A172 (cell line): Measurements from ENCODE around the gene OIT3. TPM values are rescaled to one million over a fixed set of nuclear protein-coding genes. Genes with fewer than 3 reads are reported as not detected.

Experiments
- DNase-seq: peaks from one replicate; pipeline ENCODE4 v3.0.0-alpha.2; 2015; ENCODE audit warnings: low spot score
- total RNA-seq: library from RNA; depleted of rRNA; stranded (reverse); fragments of >200 nt; shearing (Covaris generic); gene quantifications from 2 replicates; pipeline ENCODE4 v1.2.3, GENCODE V29; 2014; rRNA removed

Gene OIT3
- not detected in 2 replicates for total RNA-seq

DNA sequence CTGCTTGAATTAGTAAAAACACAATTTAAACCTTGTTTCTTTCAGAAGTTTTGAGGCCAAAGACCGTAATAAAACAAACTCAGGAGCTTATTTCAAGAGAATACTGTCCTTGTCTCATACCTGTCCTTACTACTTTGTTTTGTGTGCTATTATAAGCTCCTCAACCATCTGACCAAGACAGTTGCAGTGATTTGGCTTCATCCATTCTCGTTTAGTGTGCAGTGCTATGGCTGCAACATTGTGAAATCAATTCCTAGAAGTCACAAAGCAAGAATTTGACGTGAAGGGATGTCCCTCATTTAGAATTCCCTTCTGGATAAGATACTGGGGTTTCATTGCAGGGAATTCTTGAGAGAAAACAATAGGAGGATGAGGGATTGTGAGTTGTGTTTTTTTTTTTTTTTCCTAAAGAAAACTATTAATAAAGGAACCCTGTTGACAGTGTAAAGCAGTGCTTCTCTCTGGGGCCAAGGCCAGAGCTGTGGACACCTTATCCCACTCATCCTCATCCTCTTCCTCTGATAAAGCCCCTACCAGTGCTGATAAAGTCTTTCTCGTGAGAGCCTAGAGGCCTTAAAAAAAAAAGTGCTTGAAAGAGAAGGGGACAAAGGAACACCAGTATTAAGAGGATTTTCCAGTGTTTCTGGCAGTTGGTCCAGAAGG is at the start of gene OIT3:
Gene OIT3 (plus strand): TSS at position 604 of the 663 bp plus-strand sequence. CDS start 60 bp downstream, outside the sequence.
- no peak for DNase-seq

DNA sequence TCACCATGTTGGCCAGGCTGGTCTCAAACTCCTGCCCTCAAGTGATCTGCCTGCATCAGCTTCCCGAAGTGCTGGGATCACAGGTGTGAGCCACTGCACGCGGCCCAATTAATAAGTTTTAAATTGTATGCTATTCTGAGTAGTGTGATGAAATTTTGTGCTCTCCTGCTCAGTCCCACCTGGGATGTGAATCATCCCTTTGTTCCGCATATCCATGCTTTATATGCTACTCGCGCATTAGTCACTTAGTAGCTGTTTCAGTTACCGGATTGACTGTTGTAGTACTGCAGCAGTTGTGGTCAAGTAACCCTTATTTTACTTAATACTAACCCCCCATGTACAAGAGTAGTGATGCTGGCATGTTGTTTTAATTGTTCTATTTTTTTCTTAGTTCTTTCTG is 47.3 kb upstream of the OIT3 start:
- DNase-seq = peak; percentile 87

DNA sequence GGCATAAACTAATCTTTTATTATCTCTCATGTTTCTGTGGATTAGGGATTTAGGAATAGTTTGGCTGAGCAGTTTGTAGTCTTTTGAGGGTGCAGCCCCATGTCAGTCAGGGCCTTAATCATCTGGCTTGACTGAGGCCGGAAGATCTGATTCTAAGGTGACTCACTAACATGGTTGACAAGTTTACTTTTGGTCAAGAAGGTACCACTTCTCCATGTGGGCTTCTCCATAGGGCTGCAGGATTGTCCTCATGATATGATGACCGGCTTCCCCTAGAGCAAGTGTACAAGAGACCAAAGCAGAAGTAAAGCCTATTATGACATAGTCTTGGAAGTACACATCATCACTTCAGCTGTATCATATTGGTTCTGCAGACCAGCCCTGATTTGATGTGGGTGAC is 45.9 kb upstream of the OIT3 start:
- DNase-seq = peak; percentile 40

GRCh38 chr10:72850861-72851260 is 42.7 kb upstream of the OIT3 start:
- no peak for DNase-seq

- DNase-seq = no peak
Observed at GRCh38 chr10:72851509-72851908, 42.0 kb upstream of the OIT3 start.

GRCh38 chr10:72852508-72852907 is 41.0 kb upstream of the OIT3 start:
- no peak for DNase-seq

GRCh38 chr10:72855129-72855528 is 38.4 kb upstream of the OIT3 start:
- no peak for DNase-seq

DNA sequence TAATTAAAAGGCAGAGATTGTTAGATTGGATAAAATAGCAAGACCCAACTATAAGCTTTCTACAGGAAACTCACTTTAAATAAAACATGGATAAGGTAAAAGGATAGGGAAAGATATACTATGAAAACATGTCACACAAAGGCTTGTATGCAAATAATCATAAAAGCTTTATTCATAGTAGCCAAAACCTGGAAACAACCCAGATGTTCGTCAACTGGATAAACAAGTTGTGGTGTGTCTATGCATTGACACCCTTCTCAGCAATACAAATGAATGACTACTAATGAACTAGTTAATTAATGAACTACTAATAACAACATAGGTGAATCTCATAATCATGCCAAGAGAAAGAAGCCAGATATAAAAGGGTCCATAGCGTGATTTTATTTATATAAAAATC is 37.7 kb upstream of the OIT3 start:
- no peak for DNase-seq

GRCh38 chr10:72858067-72858466 is 35.5 kb upstream of the OIT3 start:
- no peak for DNase-seq

DNA sequence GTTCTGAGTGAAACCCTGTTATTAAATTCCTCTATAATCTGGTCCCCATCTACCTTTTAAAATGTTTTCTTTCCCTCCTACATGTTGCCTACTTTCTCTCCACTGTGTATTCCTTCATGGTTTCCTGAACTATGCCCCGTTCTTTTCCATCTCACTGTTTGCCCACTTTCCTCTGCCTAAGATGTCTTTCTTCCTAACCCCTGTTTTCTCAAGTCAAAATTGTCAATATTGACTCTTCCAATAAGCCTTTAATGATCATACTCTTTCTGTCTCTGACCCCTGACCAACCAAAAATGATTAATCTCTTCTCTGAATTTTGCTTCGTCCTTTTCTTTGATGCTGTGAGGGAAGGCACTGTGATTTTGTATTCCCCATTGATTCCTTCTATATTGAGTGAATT is 30.6 kb upstream of the OIT3 start:
- DNase-seq = no peak

GRCh38 chr10:72875250-72876055 is 18.1 kb upstream of the OIT3 start:
- peak; percentile 55 for DNase-seq

DNA sequence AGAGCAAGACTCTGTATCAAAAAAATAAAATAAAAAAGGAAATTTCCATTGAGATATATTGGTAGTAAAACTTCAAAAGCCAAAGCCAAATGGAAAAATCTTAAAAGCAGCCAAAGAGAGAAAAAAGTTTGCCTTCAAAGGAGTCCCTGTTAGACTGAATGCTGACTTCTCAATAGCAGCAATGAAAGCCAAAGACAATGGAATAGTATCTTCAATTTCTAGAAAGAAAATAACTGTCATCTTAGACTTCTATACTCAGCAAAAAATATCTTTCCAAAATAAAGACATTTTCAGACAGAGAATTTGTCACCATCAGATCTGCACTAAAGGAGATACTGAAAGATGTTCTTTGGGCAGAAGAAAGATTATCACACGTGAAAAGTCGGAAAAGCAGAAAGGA is 14.3 kb upstream of the OIT3 start:
- DNase-seq = no peak

DNA sequence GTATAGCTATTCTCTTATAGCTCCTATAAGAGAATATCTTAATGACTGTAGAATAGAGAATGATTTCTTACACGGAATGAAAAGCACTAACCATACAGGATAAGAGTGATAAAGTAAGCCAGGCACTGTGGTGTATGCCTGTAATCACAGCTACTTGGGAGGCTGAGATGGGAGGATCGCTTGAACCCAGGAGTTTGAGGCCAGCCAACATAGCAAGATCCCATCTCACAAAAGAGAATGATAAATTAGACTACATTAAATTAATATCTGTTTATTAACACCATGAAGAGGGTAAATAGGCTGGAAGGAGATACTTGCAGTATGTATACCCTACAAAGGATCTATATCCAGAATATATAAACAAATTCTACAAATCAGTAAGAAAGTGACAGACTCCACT is 12.2 kb upstream of the OIT3 start:
- DNase-seq = no peak

DNA sequence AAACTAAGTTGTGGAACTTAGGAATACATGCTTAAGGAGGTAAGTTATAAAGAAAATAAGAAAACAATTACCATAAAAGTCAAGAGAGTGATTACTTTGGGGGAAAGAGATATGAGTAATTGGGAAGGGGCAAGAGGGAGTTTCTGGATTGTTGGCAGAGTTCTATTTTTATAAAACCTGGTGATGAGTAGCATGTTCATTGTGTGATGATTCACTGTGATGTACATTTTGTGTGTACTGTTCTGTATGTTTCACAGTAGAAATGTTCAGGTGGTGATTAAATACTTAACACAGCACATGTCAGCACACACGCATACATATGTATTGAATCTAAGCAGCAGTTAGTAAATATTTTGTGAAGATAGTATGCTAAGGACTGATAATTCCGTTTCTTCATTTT is 9.7 kb upstream of the OIT3 start:
- no peak for DNase-seq

- DNase-seq = no peak
Observed at GRCh38 chr10:72885953-72886352, 7.6 kb upstream of the OIT3 start.

DNA sequence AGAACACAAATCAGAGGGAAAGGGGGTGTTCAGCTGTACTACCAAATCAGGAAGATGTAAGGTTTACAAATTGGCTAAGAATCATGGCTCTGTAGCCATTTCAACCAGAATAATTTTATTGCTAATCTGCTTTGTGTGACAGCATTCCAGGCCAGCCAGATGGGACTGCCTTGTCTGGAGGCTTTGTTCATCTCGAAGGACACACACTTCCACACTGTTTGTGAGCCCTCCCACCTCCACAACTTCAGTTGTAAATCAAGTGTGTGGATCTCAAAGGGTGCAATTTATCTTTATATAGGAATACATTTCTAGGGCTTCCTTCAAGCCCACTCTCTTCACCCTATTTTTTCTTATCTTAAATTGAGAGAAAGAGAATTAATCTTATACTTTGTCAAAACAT is 6.9 kb upstream of the OIT3 start:
- no peak for DNase-seq

GRCh38 chr10:72887043-72887442 is 6.5 kb upstream of the OIT3 start:
- peak; percentile 3 for DNase-seq

- no peak for DNase-seq
Observed at GRCh38 chr10:72888151-72888638, 5.3 kb upstream of the OIT3 start.

DNA sequence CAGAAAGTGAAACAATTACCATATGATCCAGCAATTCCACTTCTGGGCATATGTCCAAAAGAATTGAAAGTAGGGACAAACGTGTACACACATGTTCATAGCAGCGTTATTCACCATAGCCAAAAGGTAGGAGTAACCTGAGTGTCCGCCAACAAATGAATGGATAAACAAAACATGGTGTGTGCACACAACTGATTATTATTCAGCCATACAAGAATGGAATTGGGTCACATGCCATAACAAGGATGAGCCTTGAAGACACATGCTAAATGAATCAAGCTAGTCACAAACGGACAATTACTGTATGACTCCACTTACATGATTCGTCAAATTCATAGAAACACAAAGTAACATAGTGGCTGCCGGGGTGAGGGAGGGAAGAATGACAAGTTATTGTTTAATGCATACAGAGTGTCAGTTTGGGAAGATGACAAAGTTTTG is 4.1 kb upstream of the OIT3 start:
- DNase-seq = no peak

- no peak for DNase-seq
Observed at GRCh38 chr10:72890086-72890485, 3.5 kb upstream of the OIT3 start.

GRCh38 chr10:72895236-72895850 is 1.8 kb downstream of the OIT3 start:
- no peak for DNase-seq

DNA sequence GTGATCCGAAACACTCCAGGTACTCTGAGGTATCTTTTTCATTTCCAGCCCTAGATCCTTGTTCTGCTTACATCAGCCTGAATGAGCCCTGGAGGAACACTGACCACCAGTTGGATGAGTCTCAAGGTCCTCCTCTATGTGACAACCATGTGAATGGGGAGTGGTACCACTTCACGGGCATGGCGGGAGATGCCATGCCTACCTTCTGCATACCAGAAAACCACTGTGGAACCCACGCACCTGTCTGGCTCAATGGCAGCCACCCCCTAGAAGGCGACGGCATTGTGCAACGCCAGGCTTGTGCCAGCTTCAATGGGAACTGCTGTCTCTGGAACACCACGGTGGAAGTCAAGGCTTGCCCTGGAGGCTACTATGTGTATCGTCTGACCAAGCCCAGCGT is 5.1 kb downstream of the OIT3 start:
- DNase-seq = no peak

- DNase-seq = no peak
Observed at GRCh38 chr10:72899545-72899944, 6.0 kb downstream of the OIT3 start.
